Mucosa of rectum (tissue), 2 donors: ENCODE measurements around the gene SLC17A3.

ENCODE experiments used
- H3K27ac ChIP-seq, 2 donors: one replicate each; pipeline ENCODE4 v1.7.0; 2013; ENCODE audit warnings: inconsistent platforms in 2 of 2, low read depth in 2 of 2, low read length in 2 of 2
- H3K27me3 ChIP-seq, 2 donors: one replicate each; pipeline ENCODE4 v1.7.0; 2013; ENCODE audit warnings: low read length in 2 of 2; ENCODE audit not compliant: control insufficient read depth in 2 of 2, insufficient read depth in 2 of 2
- H3K36me3 ChIP-seq, 2 donors: one replicate each; pipeline ENCODE4 v1.7.0; 2013; ENCODE audit warnings: low read length in 2 of 2; ENCODE audit not compliant: control insufficient read depth in 2 of 2, insufficient read depth in 2 of 2
- H3K4me1 ChIP-seq, 2 donors: one replicate each; pipeline ENCODE4 v1.7.0; 2013; ENCODE audit warnings: low read length in 2 of 2, mild to moderate bottlenecking in 1 of 2; ENCODE audit not compliant: control insufficient read depth in 2 of 2, insufficient read depth in 2 of 2
- H3K4me3 ChIP-seq, 2 donors: one replicate each; pipeline ENCODE4 v1.7.0; 2013; ENCODE audit warnings: low read length in 2 of 2
- H3K9ac ChIP-seq, 2 donors: one replicate each; pipeline ENCODE4 v1.7.0; 2013; ENCODE audit warnings: low read length in 2 of 2, low read depth in 1 of 2, mild to moderate bottlenecking in 1 of 2
- H3K9me3 ChIP-seq, 2 donors: one replicate each; pipeline ENCODE4 v1.7.0; 2013; ENCODE audit warnings: low read length in 2 of 2; ENCODE audit not compliant: control insufficient read depth in 2 of 2
- donor health status: healthy.
- donor health status: Normal muscosa, but diverticular disease.

The SLC17A3 gene

GRCh38 chr6:25889877-25890853 lies 16.1 kb upstream of the SLC17A3 start:
- no peak overlapping the region for H3K4me3 ChIP-seq
- no peaks in the 10 kb centered on the region for H3K27me3 ChIP-seq
- no peak overlapping the region for H3K9ac ChIP-seq
- no peak overlapping the region for H3K27ac ChIP-seq
- H3K9me3 ChIP-seq: no peaks in the 10 kb centered on the region
- H3K4me1 ChIP-seq: peaks cover 0 to 4% of the 10 kb centered on the region in 2 donors
- no peaks in the 10 kb centered on the region for H3K36me3 ChIP-seq

GRCh38 chr6:25888626-25889025 lies 14.6 kb upstream of the SLC17A3 start:
- H3K27ac ChIP-seq: no peak overlapping the region

GRCh38 chr6:25886066-25886465 lies 12.0 kb upstream of the SLC17A3 start:
- Histone ChIP-seq H3K4me1 (peaks cover 0 to 4% of the 10 kb centered on the region in 2 donors), H3K9me3 (no peaks in the 10 kb centered on the region), H3K4me3 (no peak overlapping the region), H3K36me3 (no peaks in the 10 kb centered on the region), H3K9ac (no peak overlapping the region), H3K27ac (no peak overlapping the region), H3K27me3 (no peaks in the 10 kb centered on the region)

More at GRCh38 chr6:25888626-25889025, 14.6 kb upstream of the SLC17A3 start:
- no peaks in the 10 kb centered on the region for H3K9me3 ChIP-seq
- no peak overlapping the region for H3K9ac ChIP-seq
- no peaks in the 10 kb centered on the region for H3K36me3 ChIP-seq
- H3K27me3 ChIP-seq: no peaks in the 10 kb centered on the region
- peaks cover 0 to 4% of the 10 kb centered on the region in 2 donors for H3K4me1 ChIP-seq
- no peak overlapping the region for H3K4me3 ChIP-seq

GRCh38 chr6:25883991-25884390 lies 9.9 kb upstream of the SLC17A3 start:
- no peak overlapping the region for H3K4me3 ChIP-seq
- H3K27ac ChIP-seq: no peak overlapping the region
- H3K36me3 ChIP-seq: no peaks in the 10 kb centered on the region
- no peak overlapping the region for H3K9ac ChIP-seq
- no peaks in the 10 kb centered on the region for H3K27me3 ChIP-seq
- H3K9me3 ChIP-seq: no peaks in the 10 kb centered on the region
- no peaks in the 10 kb centered on the region for H3K4me1 ChIP-seq

GRCh38 chr6:25883536-25883935 lies 9.5 kb upstream of the SLC17A3 start:
- Histone ChIP-seq H3K27ac (no peak overlapping the region), H3K9ac (no peak overlapping the region), H3K4me1 (no peaks in the 10 kb centered on the region), H3K27me3 (no peaks in the 10 kb centered on the region), H3K9me3 (no peaks in the 10 kb centered on the region), H3K36me3 (no peaks in the 10 kb centered on the region), H3K4me3 (no peak overlapping the region)

- Histone ChIP-seq H3K9me3 (no peaks in the 10 kb centered on the region), H3K27ac (no peak overlapping the region), H3K4me1 (no peaks in the 10 kb centered on the region), H3K9ac (no peak overlapping the region), H3K4me3 (peak overlapping the region in 1 of 2 donors; percentile 48), H3K27me3 (no peaks in the 10 kb centered on the region), H3K36me3 (no peaks in the 10 kb centered on the region)
Observed at GRCh38 chr6:25882051-25882496, 8.0 kb upstream of the SLC17A3 start.

GRCh38 chr6:25880601-25881000 lies 6.6 kb upstream of the SLC17A3 start:
- Histone ChIP-seq H3K27me3 (no peaks in the 10 kb centered on the region), H3K4me1 (no peaks in the 10 kb centered on the region), H3K9me3 (no peaks in the 10 kb centered on the region), H3K9ac (no peak overlapping the region), H3K27ac (no peak overlapping the region), H3K4me3 (no peak overlapping the region), H3K36me3 (no peaks in the 10 kb centered on the region)

- Histone ChIP-seq H3K27me3 (no peaks in the 10 kb centered on the region), H3K9ac (no peak overlapping the region), H3K4me3 (no peak overlapping the region), H3K9me3 (no peaks in the 10 kb centered on the region), H3K27ac (no peak overlapping the region), H3K36me3 (no peaks in the 10 kb centered on the region), H3K4me1 (no peaks in the 10 kb centered on the region)
Observed at GRCh38 chr6:25878721-25879322, 4.8 kb upstream of the SLC17A3 start.

- Histone ChIP-seq H3K9me3 (no peaks in the 10 kb centered on the region), H3K27me3 (no peaks in the 10 kb centered on the region), H3K36me3 (no peaks in the 10 kb centered on the region), H3K9ac (no peak overlapping the region), H3K27ac (no peak overlapping the region), H3K4me1 (no peaks in the 10 kb centered on the region), H3K4me3 (no peak overlapping the region)
Observed at GRCh38 chr6:25875926-25876602, 2.0 kb upstream of the SLC17A3 start.

- H3K4me1 ChIP-seq: no peaks in the 10 kb centered on the region
- H3K9me3 ChIP-seq: no peaks in the 10 kb centered on the region
- H3K36me3 ChIP-seq: no peaks in the 10 kb centered on the region
- H3K9ac ChIP-seq: no peak overlapping the region
- H3K4me3 ChIP-seq: no peak overlapping the region
- H3K27me3 ChIP-seq: no peaks in the 10 kb centered on the region
- no peak overlapping the region for H3K27ac ChIP-seq
Observed at GRCh38 chr6:25875563-25875905, 1.5 kb upstream of the SLC17A3 start.
